NCI-H446 (cell line): ENCODE measurements around the gene TSTD1.

Source experiments
- DNase-seq, 2 experiments: peaks; one replicate each; lab custom pipeline; 2025; lab: John Stamatoyannopoulos, UW

The TSTD1 gene

GRCh38 chr1:161038523-161039153 lies at the start of gene TSTD1:
TSS of gene TSTD1 (minus strand) at chr1:161038964. CDS start at chr1:161038889, 75 bp downstream.
- peak in 1 of 2 experiments; percentile 68 for DNase-seq

DNA sequence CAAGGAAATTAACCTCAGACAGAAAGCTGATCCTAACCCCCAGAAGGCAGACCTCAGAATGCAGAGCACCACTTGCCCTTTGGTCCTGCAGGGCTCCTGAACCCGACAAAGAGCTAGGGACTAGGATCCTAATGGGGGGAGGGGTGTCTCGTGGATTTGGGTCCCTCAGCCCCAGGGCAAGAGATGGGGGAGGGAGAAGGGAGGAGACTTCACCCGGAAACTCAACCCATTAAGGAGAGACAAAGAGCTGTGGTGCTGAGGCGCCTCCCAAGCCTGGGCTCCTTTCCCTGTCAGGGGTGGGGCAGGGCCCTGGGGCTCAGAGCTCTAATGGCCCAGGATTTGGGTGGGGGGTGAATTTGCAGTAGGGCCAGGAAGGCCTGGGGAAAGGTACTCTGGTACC lies 47.7 kb upstream of the TSTD1 start:
- no peak for DNase-seq

DNA sequence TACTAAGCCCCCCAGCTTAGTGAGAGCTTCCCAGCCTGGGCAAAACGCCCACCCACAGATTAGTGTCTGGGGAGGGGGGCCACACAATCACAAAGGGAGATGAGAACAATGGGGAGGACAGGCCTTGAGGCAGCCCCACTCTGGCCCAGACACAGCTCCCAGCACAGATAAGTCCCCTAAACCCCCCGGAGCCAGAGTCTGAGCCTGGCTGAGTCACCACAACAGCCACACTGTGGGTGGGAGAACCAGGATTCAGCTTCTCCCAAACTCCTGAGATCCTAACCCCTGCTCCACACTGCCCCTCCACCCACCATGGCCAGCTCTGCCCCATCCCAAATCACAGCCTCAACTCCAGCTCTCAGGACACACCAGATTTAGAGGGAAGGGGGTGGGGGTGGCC lies 46.4 kb upstream of the TSTD1 start:
- no peak for DNase-seq

DNA sequence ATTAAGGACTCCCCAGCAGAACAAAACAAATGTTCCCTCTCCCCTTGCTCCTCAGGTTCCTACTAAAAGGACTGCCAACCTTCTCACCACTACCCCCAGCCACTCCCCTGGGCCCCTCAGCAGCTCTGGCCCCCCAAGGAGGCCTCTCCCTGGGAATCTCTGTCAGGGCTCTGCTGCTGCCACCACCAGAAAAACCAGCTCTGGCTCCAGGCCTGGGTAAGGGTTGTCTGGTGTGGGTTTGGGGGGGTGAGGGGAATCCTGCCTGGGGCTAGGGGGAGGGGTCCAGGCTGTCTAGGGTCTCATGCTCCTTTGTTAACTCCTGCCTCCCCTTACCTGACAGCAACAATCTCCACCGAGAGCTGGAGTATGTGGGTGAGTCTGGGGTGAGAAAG lies 45.8 kb upstream of the TSTD1 start:
- no peak for DNase-seq

DNA sequence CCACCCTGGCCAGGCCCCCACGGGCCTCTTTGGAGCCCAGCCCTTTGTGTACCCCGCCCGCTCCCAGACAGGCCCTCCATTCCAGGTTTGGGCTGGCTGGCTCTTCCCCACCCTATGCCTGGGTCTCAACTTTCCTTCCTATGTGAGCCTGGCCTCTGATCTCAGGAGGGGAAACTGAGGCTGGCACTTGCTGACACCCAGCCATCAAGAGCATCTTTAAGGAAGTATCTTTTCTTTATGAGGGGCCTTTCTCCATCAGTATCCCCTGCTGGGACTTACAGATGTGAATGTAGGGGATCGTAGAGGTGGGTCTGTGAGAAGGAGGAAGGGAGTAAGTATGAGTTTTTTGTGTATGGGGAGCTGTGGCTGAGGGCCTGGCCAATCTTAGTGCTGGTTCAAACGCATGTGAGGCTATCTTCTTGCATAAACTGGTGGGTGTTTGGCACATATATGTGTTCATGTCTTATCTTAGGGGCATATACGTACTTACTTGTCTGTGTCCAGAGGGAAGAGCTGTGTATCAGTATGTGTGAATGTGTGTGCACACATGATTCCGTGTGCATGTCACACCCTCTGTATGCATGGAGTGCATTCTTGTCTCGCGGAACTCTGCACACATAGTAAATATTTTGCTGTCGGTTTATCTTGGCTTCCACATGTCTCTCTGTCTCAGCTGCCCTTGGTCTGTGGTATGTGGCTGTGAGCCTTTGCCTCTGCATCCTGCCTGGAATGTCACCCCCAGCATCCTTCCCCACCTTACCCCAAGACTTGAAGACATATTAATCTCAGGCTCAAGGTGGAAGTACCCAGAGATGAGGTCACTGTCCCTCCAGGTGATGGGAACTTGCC lies 45.2 kb upstream of the TSTD1 start:
- no peak for DNase-seq

- no peak for DNase-seq
Measured at GRCh38 chr1:161082996-161083747, 44.4 kb upstream of the TSTD1 start.

- no peak for DNase-seq
Measured at GRCh38 chr1:161082483-161082882, 43.7 kb upstream of the TSTD1 start.

DNA sequence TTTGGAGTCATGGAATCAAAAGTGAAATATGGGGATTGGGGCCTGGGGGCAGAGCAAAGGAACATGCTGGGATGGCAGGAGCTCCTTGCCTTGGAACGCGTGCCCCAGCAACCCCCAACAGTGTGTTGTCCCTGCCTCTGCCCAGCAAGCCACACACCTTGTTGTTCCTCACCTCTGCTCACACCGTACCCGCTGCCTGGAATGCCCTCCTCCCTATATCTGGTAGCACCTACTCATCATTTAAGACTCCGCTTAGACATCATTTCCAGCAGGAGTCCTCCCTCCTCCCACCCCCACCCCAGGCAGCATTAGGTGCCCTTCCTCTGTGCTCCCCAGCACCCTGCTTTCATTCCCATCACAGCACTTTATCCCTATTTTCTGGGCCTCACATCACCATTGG lies 42.8 kb upstream of the TSTD1 start:
- DNase-seq, result no peak

- no peak for DNase-seq
Measured at GRCh38 chr1:161080441-161081405, 42.0 kb upstream of the TSTD1 start.

GRCh38 chr1:161079436-161080110 lies 40.8 kb upstream of the TSTD1 start:
- DNase-seq, result no peak

DNA sequence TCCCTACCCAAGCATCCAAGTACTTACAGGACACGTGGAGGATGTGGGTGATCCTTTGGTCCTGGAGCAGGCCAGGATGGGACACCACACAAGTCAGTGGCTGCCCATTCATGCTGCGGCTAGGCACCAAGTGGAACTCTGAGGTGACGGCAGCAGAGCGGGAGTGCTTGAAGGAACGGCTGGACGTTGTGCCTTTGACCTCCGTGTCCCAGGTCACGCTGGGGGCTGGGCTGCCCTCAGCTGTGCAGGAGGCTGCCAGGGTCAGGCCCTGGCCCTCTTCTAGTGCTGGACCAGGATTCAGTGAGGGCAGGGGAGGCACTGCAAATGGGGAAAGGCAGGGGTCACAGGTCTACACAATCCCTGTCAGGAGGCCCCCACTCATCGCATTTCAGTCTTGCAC lies 38.7 kb upstream of the TSTD1 start:
- no peak for DNase-seq

DNA sequence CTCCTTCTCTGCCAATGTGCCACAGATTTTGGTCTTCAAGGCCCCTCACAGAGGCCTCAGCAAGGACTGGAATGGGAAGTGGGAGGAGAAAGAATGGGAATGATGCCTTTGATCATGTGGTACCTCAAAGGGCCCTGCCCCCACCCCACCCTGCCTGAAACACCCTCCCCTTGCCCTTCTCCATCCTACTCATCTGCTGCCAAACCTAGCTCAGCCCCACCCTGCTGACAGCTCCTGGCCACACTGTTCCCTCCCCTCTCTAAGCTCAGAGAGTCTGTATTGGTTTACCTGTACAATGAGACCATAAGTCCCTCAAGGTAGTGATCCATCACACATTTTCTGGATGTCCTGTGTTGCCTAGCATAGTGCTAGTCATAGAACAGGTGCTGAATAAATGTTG lies 37.6 kb upstream of the TSTD1 start:
- no peak for DNase-seq

DNA sequence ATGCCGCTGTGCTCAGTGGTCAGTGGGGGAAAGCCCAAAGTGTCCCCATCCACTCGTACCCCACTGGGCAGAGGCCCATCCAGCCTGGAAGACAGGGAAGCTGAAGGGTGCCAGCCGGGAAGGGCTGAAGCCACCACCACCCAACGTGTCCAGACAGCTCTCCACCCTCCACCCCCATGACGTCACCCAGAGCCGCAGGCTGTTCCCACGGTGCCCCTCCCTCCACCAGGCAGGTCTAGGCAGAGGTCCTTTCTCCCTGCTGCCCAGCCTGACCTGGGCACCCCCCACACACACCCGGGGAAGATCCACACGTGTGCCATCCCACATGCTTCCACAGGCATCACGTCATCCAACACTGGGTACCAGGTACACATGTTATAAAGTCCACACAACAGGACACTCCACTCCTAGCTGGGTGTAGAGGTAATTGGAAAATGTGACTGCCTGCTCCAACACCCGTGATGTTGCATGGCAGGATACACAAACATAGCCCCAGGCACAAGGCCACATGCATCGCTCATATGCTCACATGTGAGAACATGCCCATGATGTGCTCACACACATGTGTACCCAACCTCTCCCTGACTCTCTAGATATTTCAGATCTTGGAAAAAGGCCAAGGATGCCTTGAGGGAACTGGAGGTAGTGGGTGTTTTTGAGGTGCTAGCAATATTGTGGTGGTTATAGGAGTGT lies 36.1 kb upstream of the TSTD1 start:
- no peak for DNase-seq

- DNase-seq, result no peak
Measured at GRCh38 chr1:161073474-161074121, 34.8 kb upstream of the TSTD1 start.

- DNase-seq, result no peak
Measured at GRCh38 chr1:161072751-161073449, 34.1 kb upstream of the TSTD1 start.

DNA sequence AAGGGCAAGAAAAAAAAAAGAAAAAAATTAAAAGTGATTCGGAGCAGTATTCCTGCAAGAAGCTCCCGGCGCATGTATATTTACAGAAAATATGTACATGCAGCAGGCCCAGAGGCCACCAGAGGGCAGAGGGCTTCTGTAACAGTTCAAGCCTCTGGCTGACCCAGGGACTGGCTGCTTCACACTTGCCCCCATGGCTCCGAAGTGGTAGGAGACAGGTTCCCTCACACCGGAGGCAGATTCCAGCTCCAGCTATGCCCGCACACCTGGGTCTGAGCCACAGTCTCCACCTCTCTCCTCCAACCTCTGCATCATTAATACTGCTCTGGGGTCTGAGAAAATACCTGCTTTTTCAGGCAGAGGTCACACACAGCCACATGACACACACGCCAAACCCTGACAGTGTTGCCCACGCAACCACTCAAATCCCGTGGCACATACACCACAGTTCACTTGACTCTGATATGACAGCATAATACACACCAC lies 33.2 kb upstream of the TSTD1 start:
- DNase-seq, result no peak

GRCh38 chr1:161070761-161071160 lies 32.0 kb upstream of the TSTD1 start:
- DNase-seq, result no peak

GRCh38 chr1:161069731-161070270 lies 31.0 kb upstream of the TSTD1 start, which contains the start of gene ARHGAP30:
TSS of gene ARHGAP30 (minus strand) at chr1:161069891. CDS start at chr1:161069624, 267 bp downstream.
- DNase-seq, result no peak

- DNase-seq, result no peak
Measured at GRCh38 chr1:161069241-161069640, 30.5 kb upstream of the TSTD1 start.
